GM20431 (cell line): ENCODE data around the gene ZNF750.

Source experiments
- in situ Hi-C: fragments of 300-500 bp; cut with MseI, MboI; formaldehyde crosslinking; loops from one replicate; pipeline ENCODE4 v1.15.0; 2020; ENCODE audit warnings: low sequenced_read_pairs; ENCODE audit not compliant: unreplicated experiment

ZNF750 gene

GRCh38 chr17:82799591-82799990 lies 40.2 kb downstream of the ZNF750 start:
- in situ Hi-C loops: no loop called here

- in situ Hi-C loops: no loop called here
These were observed 41.1 kb downstream of the ZNF750 start for GRCh38 chr17:82798752-82799151.

- in situ Hi-C loops: no loop called here
These were observed 42.8 kb downstream of the ZNF750 start for GRCh38 chr17:82797061-82797460.

- in situ Hi-C loops: no loop called here
These were observed 44.2 kb downstream of the ZNF750 start for GRCh38 chr17:82795615-82796014.

- in situ Hi-C loops: no loop called here
These were observed 44.9 kb downstream of the ZNF750 start for GRCh38 chr17:82794781-82795482.

GRCh38 chr17:82793974-82794630 lies 45.7 kb downstream of the ZNF750 start:
- in situ Hi-C loops: no loop called here

- in situ Hi-C loops: no loop called here
These were observed 48.3 kb downstream of the ZNF750 start for GRCh38 chr17:82791532-82791931.

- in situ Hi-C loops: no loop called here
These were observed 49.4 kb downstream of the ZNF750 start for GRCh38 chr17:82790391-82790790.

- in situ Hi-C loops: loop anchor here (10.0 kb wide), 1 partner anchor 135 kb away; no protein-coding TSS in a partner anchor
These were observed 50.0 kb downstream of the ZNF750 start for GRCh38 chr17:82789806-82790205.

- in situ Hi-C loops: loop anchor here (10.0 kb wide), 1 partner anchor 136 kb away; no protein-coding TSS in a partner anchor
These were observed 50.7 kb downstream of the ZNF750 start for GRCh38 chr17:82789051-82789592.

- in situ Hi-C loops: loop anchor here (10.0 kb wide), 1 partner anchor 136 kb away; no protein-coding TSS in a partner anchor
These were observed 51.4 kb downstream of the ZNF750 start for GRCh38 chr17:82788206-82789001.

- in situ Hi-C loops: loop anchor here (10.0 kb wide), 1 partner anchor 138 kb away; no protein-coding TSS in a partner anchor
These were observed 52.6 kb downstream of the ZNF750 start for GRCh38 chr17:82787081-82787848.

GRCh38 chr17:82786427-82786826 lies 53.4 kb downstream of the ZNF750 start:
- in situ Hi-C loops: loop anchor here (10.0 kb wide), 1 partner anchor 138 kb away; no protein-coding TSS in a partner anchor

- in situ Hi-C loops: loop anchor here (10.0 kb wide), 1 partner anchor 139 kb away; no protein-coding TSS in a partner anchor
These were observed 54.2 kb downstream of the ZNF750 start for GRCh38 chr17:82785581-82785980.

- in situ Hi-C loops: loop anchor here (10.0 kb wide), 1 partner anchor 141 kb away; no protein-coding TSS in a partner anchor
These were observed 56.3 kb downstream of the ZNF750 start for GRCh38 chr17:82783498-82783897.

GRCh38 chr17:82782657-82783207 lies 57.1 kb downstream of the ZNF750 start:
- in situ Hi-C loops: loop anchor here (10.0 kb wide), 1 partner anchor 142 kb away; no protein-coding TSS in a partner anchor

- in situ Hi-C loops: loop anchor here (10.0 kb wide), 1 partner anchor 143 kb away; no protein-coding TSS in a partner anchor
These were observed 57.9 kb downstream of the ZNF750 start for GRCh38 chr17:82781894-82782274.

GRCh38 chr17:82780971-82781893 lies 58.6 kb downstream of the ZNF750 start:
- in situ Hi-C loops: loop anchor here (10.0 kb wide), 1 partner anchor 144 kb away; no protein-coding TSS in a partner anchor
